ENCODE data around the gene MED26.

MED26 gene

GRCh38 chr19:16585808-16586476, 42.1 kb downstream of the MED26 start:
- DNase-seq (ENCODE audit: low spot score) = peak; percentile 81
- in situ Hi-C loops (cut with MboI; ENCODE audit: low sequenced_read_pairs, unreplicated experiment) = no loop called here
- TF ChIP-seq CTCF (IDR thresholded peaks at IDR 0.05; ENCODE audit: borderline replicate concordance, control extremely low read depth, extremely low read depth, insufficient read depth, missing control alignments) = no peak

GRCh38 chr19:16585094-16585801, 42.8 kb downstream of the MED26 start:
- DNase-seq (ENCODE audit: low spot score) = no peak
- in situ Hi-C loops (cut with MboI; ENCODE audit: low sequenced_read_pairs, unreplicated experiment) = no loop called here
- TF ChIP-seq CTCF (IDR thresholded peaks at IDR 0.05; ENCODE audit: borderline replicate concordance, control extremely low read depth, extremely low read depth, insufficient read depth, missing control alignments) = no peak

GRCh38 chr19:16584248-16585093, 43.5 kb downstream of the MED26 start:
- no peak for TF ChIP-seq CTCF (IDR thresholded peaks at IDR 0.05; ENCODE audit: borderline replicate concordance, control extremely low read depth, extremely low read depth, insufficient read depth, missing control alignments)
- in situ Hi-C loops (cut with MboI; ENCODE audit: low sequenced_read_pairs, unreplicated experiment) = no loop called here
- peak; percentile 89 for DNase-seq (ENCODE audit: low spot score)

- no peak for TF ChIP-seq CTCF (IDR thresholded peaks at IDR 0.05; ENCODE audit: borderline replicate concordance, control extremely low read depth, extremely low read depth, insufficient read depth, missing control alignments)
- in situ Hi-C loops (cut with MboI; ENCODE audit: low sequenced_read_pairs, unreplicated experiment) = no loop called here
Measured at GRCh38 chr19:16582486-16583261, 45.3 kb downstream of the MED26 start.

GRCh38 chr19:16581971-16582343, 46.0 kb downstream of the MED26 start:
- in situ Hi-C loops (cut with MboI; ENCODE audit: low sequenced_read_pairs, unreplicated experiment) = no loop called here
- no peak for DNase-seq (ENCODE audit: low spot score)
- no peak for TF ChIP-seq CTCF (IDR thresholded peaks at IDR 0.05; ENCODE audit: borderline replicate concordance, control extremely low read depth, extremely low read depth, insufficient read depth, missing control alignments)

More at GRCh38 chr19:16582486-16583261, 45.3 kb downstream of the MED26 start:
- DNase-seq (ENCODE audit: low spot score) = no peak
